Measurements from ENCODE around the gene VSIG4.
"Not testable (repeated sequence)": the region's sequence is repeated elsewhere in the genome, so short reads cannot be mapped to it uniquely, and the experiment has no call there.

The VSIG4 gene

GRCh38 chrX:66039944-66040343 lies at the start of gene VSIG4:
Gene VSIG4 (minus strand): TSS chrX:66040080. CDS start chrX:66039998, 82 bp downstream.
- no peak for DNase-seq

- DNase-seq: no peak
Measured at GRCh38 chrX:66076801-66077200, 36.9 kb upstream of the VSIG4 start.

GRCh38 chrX:66074920-66075879 lies 35.3 kb upstream of the VSIG4 start:
- DNase-seq: no peak

GRCh38 chrX:66071126-66071525 lies 31.2 kb upstream of the VSIG4 start:
- DNase-seq: no peak

- no peak for DNase-seq
Measured at GRCh38 chrX:66064261-66064660, 24.4 kb upstream of the VSIG4 start.

- DNase-seq: not testable (repeated sequence)
Measured at GRCh38 chrX:66057019-66057418, 17.1 kb upstream of the VSIG4 start.

- no peak for DNase-seq
Measured at GRCh38 chrX:66054978-66055377, 15.1 kb upstream of the VSIG4 start.

- no peak for DNase-seq
Measured at GRCh38 chrX:66053414-66053813, 13.5 kb upstream of the VSIG4 start.

GRCh38 chrX:66051980-66052379 lies 12.1 kb upstream of the VSIG4 start:
- no peak for DNase-seq

- DNase-seq: no peak
Measured at GRCh38 chrX:66050140-66050569, 10.3 kb upstream of the VSIG4 start.

- DNase-seq: no peak
Measured at GRCh38 chrX:66049056-66049455, 9.2 kb upstream of the VSIG4 start.

- no peak for DNase-seq
Measured at GRCh38 chrX:66046612-66047235, 6.8 kb upstream of the VSIG4 start.

GRCh38 chrX:66045894-66046293 lies 6.0 kb upstream of the VSIG4 start:
- no peak for DNase-seq

GRCh38 chrX:66043584-66043983 lies 3.7 kb upstream of the VSIG4 start:
- DNase-seq: no peak

GRCh38 chrX:66042307-66043077 lies 2.6 kb upstream of the VSIG4 start:
- DNase-seq: no peak

GRCh38 chrX:66038115-66038514 lies 1.8 kb downstream of the VSIG4 start:
- DNase-seq: no peak

- DNase-seq: no peak
Measured at GRCh38 chrX:66036231-66036630, 3.6 kb downstream of the VSIG4 start.

GRCh38 chrX:66035667-66036066 lies 4.2 kb downstream of the VSIG4 start:
- no peak for DNase-seq

GRCh38 chrX:66030505-66031317 lies 9.2 kb downstream of the VSIG4 start:
- no peak for DNase-seq

GRCh38 chrX:66028936-66029335 lies 10.9 kb downstream of the VSIG4 start:
- no peak for DNase-seq

- DNase-seq: no peak
Measured at GRCh38 chrX:66024570-66024969, 15.3 kb downstream of the VSIG4 start.

- no peak for DNase-seq
Measured at GRCh38 chrX:66024092-66024467, 15.8 kb downstream of the VSIG4 start.
